Midbrain (tissue), 1 donor: ENCODE measurements around the gene WDR93.

ENCODE experiments used
- DNase-seq: peaks from one replicate; lab custom pipeline; 2025; lab: John Stamatoyannopoulos, UW

The WDR93 gene

GRCh38 chr15:89690276-89691218 lies at the start of gene WDR93, which contains the start of gene PEX11A:
Gene WDR93 (plus strand): TSS chr15:89690811. CDS start chr15:89701747, 10,936 bp downstream.
Gene PEX11A (minus strand): TSS chr15:89690754. CDS start chr15:89690632, 122 bp downstream.
- DNase-seq = peak; percentile 70

GRCh38 chr15:89641053-89641452 lies 49.6 kb upstream of the WDR93 start:
- DNase-seq = no peak

GRCh38 chr15:89642106-89642505 lies 48.5 kb upstream of the WDR93 start:
- no peak for DNase-seq

- no peak for DNase-seq
Measured at GRCh38 chr15:89645680-89646079, 44.9 kb upstream of the WDR93 start.

GRCh38 chr15:89646416-89647141 lies 44.0 kb upstream of the WDR93 start:
- DNase-seq = no peak

- peak; percentile 23 for DNase-seq
Measured at GRCh38 chr15:89647191-89647851, 43.3 kb upstream of the WDR93 start.

GRCh38 chr15:89648106-89649012 lies 42.3 kb upstream of the WDR93 start:
- DNase-seq = no peak

GRCh38 chr15:89649013-89649625 lies 41.5 kb upstream of the WDR93 start:
- DNase-seq = no peak

GRCh38 chr15:89649716-89650115 lies 40.9 kb upstream of the WDR93 start:
- DNase-seq = no peak

- DNase-seq = no peak
Measured at GRCh38 chr15:89652131-89652530, 38.5 kb upstream of the WDR93 start.

- no peak for DNase-seq
Measured at GRCh38 chr15:89652666-89653065, 37.9 kb upstream of the WDR93 start.

GRCh38 chr15:89653578-89653977 lies 37.0 kb upstream of the WDR93 start:
- no peak for DNase-seq

- DNase-seq = no peak
Measured at GRCh38 chr15:89654301-89654761, 36.3 kb upstream of the WDR93 start.

- peak; percentile 6 for DNase-seq
Measured at GRCh38 chr15:89654847-89655805, 35.5 kb upstream of the WDR93 start, which contains the start of gene KIF7. Gene KIF7 (minus strand): TSS chr15:89655467. CDS start chr15:89652930, 2,537 bp downstream.

- DNase-seq = no peak
Measured at GRCh38 chr15:89656116-89656815, 34.3 kb upstream of the WDR93 start.

- DNase-seq = no peak
Measured at GRCh38 chr15:89657686-89658200, 32.9 kb upstream of the WDR93 start.

- no peak for DNase-seq
Measured at GRCh38 chr15:89659295-89659694, 31.3 kb upstream of the WDR93 start.

GRCh38 chr15:89660556-89660955 lies 30.1 kb upstream of the WDR93 start:
- no peak for DNase-seq
